Natural killer cell (primary cell): ENCODE results near the gene F2RL2. TPM values are rescaled to one million over a fixed set of nuclear protein-coding genes. Genes with fewer than 3 reads are reported as not detected.

ENCODE experiments used
- ATAC-seq, 3 donors: fragments of 150-1000 bp in 2 of 3; fragments of 200-7000 bp in 1 of 3; cut with Tn5 transposase; 1 replicate in 1 of 3; 2 replicates in 2 of 3; pipeline ENCODE4 v1.10.0; 2021; ENCODE audit warnings: mild to moderate bottlenecking in 2 of 3, moderate library complexity in 2 of 3
- DNase-seq, 2 donors: peaks; one replicate each; pipeline versions ENCODE4 v3.0.0 to v3.0.0-alpha.2; 2013 to 2021; ENCODE audit warnings: mixed read lengths in 1 of 2
- H3K27ac ChIP-seq: one replicate; pipeline ENCODE4 v1.5.1; 2013; ENCODE audit warnings: mild to moderate bottlenecking, low read length
- H3K27me3 ChIP-seq: one replicate; pipeline ENCODE4 v1.6.1; 2013; ENCODE audit warnings: low read length; ENCODE audit not compliant: control insufficient read depth, insufficient read depth
- H3K36me3 ChIP-seq: one replicate; pipeline ENCODE4 v1.6.1; 2013; ENCODE audit warnings: low read length; ENCODE audit not compliant: control insufficient read depth, insufficient read depth
- H3K4me1 ChIP-seq: one replicate; pipeline ENCODE4 v1.6.1; 2013; ENCODE audit warnings: low read length; ENCODE audit not compliant: control insufficient read depth, insufficient read depth
- H3K4me3 ChIP-seq: one replicate; pipeline ENCODE4 v1.5.1; 2013; ENCODE audit warnings: low read length
- H3K9me3 ChIP-seq: one replicate; pipeline ENCODE4 v1.6.1; 2013; ENCODE audit warnings: low read length; ENCODE audit not compliant: control insufficient read depth, insufficient read depth
- H3K27ac Mint-ChIP-seq, 2 donors: one replicate each; pipeline ENCODE4 v1.8.0; 2022; ENCODE audit warnings: mild to moderate bottlenecking in 2 of 2, mixed read lengths in 2 of 2, moderate library complexity in 1 of 2
- H3K27me3 Mint-ChIP-seq, 2 donors: one replicate each; pipeline ENCODE4 v1.8.0; 2022; ENCODE audit warnings: low read depth in 2 of 2, mixed read lengths in 2 of 2
- H3K36me3 Mint-ChIP-seq: one replicate; pipeline ENCODE4 v1.8.0; 2022; ENCODE audit warnings: mixed read lengths
- H3K4me1 Mint-ChIP-seq, 2 donors: one replicate each; pipeline ENCODE4 v1.8.0; 2022; ENCODE audit warnings: mixed read lengths in 2 of 2
- H3K4me3 Mint-ChIP-seq: one replicate; pipeline ENCODE4 v1.8.0; 2022; ENCODE audit warnings: mild to moderate bottlenecking, moderate library complexity, mixed read lengths
- H3K9me3 Mint-ChIP-seq, 2 donors: one replicate each; pipeline ENCODE4 v1.8.0; 2022; ENCODE audit warnings: mixed read lengths in 2 of 2
- CTCF ChIP-seq: fragments of 200-600 bp; IDR thresholded peaks from one replicate; pipeline ENCODE4 v1.8.0; 2022; ENCODE audit warnings: antibody characterized with exemption
- WGBS: methylation state at CpG from one replicate; pipeline ENCODE4 v1.1.7; 2013; ENCODE audit warnings: missing lambda C conversion rate; ENCODE audit not compliant: insufficient coverage; 5-methylcytosine and 5-hydroxymethylcytosine counted together
- intact Hi-C: fragments of 100-400 bp; cut with micrococcal nuclease; formaldehyde crosslinking; loops from one replicate; pipeline ENCODE4 v1.14.2; 2022
- total RNA-seq, 4 donors: library from RNA; stranded (reverse); fragments of 120-200 nt in 1 of 4; gene quantifications; one replicate each; pipeline versions ENCODE4 v1.2.3 to v1.2.4, GENCODE V29; 2013 to 2022

Gene F2RL2
- total RNA-seq, 3 donors from 2014 or later (not counting 1 experiment from before 2014, with no cell fraction given): not detected

GRCh38 chr5:76652809-76653414 is 29.7 kb upstream of the F2RL2 start:
- H3K4me3 Mint-ChIP-seq: no peak overlapping the region
- no peak for ATAC-seq

GRCh38 chr5:76649140-76649539 is 25.9 kb upstream of the F2RL2 start:
- peaks cover 35% of the 10 kb centered on the region for H3K36me3 Mint-ChIP-seq
- no peaks in the 10 kb centered on the region for H3K4me1 ChIP-seq
- H3K27me3 Mint-ChIP-seq: no peaks in the 10 kb centered on the region
- peaks cover 11% of the 10 kb centered on the region for H3K9me3 ChIP-seq
- no peak for DNase-seq
- TF ChIP-seq CTCF: no peak
- peaks cover 5 to 9% of the 10 kb centered on the region in 2 donors for H3K9me3 Mint-ChIP-seq
- H3K27ac Mint-ChIP-seq: peak overlapping the region in 1 of 2 donors; percentile 51
- H3K36me3 ChIP-seq: peaks cover 56% of the 10 kb centered on the region
- no peak for ATAC-seq
- H3K4me3 ChIP-seq: no peak overlapping the region
- no peak overlapping the region for H3K4me3 Mint-ChIP-seq
- no peaks in the 10 kb centered on the region for H3K27me3 ChIP-seq
- no peak overlapping the region for H3K27ac ChIP-seq
- intact Hi-C loops: no loop called here
- peaks cover 7 to 13% of the 10 kb centered on the region in 2 donors for H3K4me1 Mint-ChIP-seq
- WGBS: no CpG with 5 or more reads among the region's 2 CpGs

More at GRCh38 chr5:76652809-76653414, 29.7 kb upstream of the F2RL2 start:
- no peak for DNase-seq
- WGBS: 83% methylated on average over 1 of the region's 3 CpGs
- no peak overlapping the region for H3K4me3 ChIP-seq
- H3K27ac ChIP-seq: no peak overlapping the region
- Mint-ChIP-seq H3K36me3 (peaks cover 30% of the 10 kb centered on the region), H3K9me3 (peaks cover 5 to 9% of the 10 kb centered on the region in 2 donors), H3K27me3 (no peaks in the 10 kb centered on the region), H3K27ac (peak overlapping the region; percentile 26 to 65), H3K4me1 (peaks cover 15 to 18% of the 10 kb centered on the region in 2 donors)
- peaks cover 10% of the 10 kb centered on the region for H3K9me3 ChIP-seq
- H3K27me3 ChIP-seq: no peaks in the 10 kb centered on the region
- H3K4me1 ChIP-seq: no peaks in the 10 kb centered on the region
- H3K36me3 ChIP-seq: peaks cover 62% of the 10 kb centered on the region
- no peak for TF ChIP-seq CTCF
- intact Hi-C loops: no loop called here

- H3K36me3 Mint-ChIP-seq: peaks cover 32% of the 10 kb centered on the region
- H3K4me1 Mint-ChIP-seq: peaks cover 12 to 30% of the 10 kb centered on the region in 2 donors
- TF ChIP-seq CTCF: no peak
Observed at GRCh38 chr5:76643371-76643770, 20.2 kb upstream of the F2RL2 start.

More at GRCh38 chr5:76643371-76643770, 20.2 kb upstream of the F2RL2 start:
- peaks cover 5% of the 10 kb centered on the region for H3K9me3 ChIP-seq
- ATAC-seq (no peak), DNase-seq (no peak)
- H3K4me3 ChIP-seq: no peak overlapping the region
- H3K27ac ChIP-seq: no peak overlapping the region
- Mint-ChIP-seq H3K9me3 (no peaks in the 10 kb centered on the region), H3K4me3 (no peak overlapping the region), H3K27me3 (no peaks in the 10 kb centered on the region), H3K27ac (peak overlapping the region; percentile 7 to 65)
- H3K36me3 ChIP-seq: peaks cover 60% of the 10 kb centered on the region
- H3K4me1 ChIP-seq: peaks cover under 1% of the 10 kb centered on the region
- intact Hi-C loops: no loop called here
- no peaks in the 10 kb centered on the region for H3K27me3 ChIP-seq
